Choroid plexus epithelial cell (primary cell): ENCODE results near the gene ELMO1.
A peak's percentile ranks its signal among the peaks of the same experiment; 100 is the strongest.

Experiments
- DNase-seq: peaks from one replicate; pipeline ENCODE4 v3.0.0-alpha.2; 2010; ENCODE audit warnings: low read depth
- H3K4me3 ChIP-seq: 2 replicates; pipeline ENCODE4 v1.5.1; 2011; ENCODE audit warnings: low read depth, mild to moderate bottlenecking, control low read depth, low read length, moderate library complexity
- TF ChIP-seq, protein P1 (sequence below): conservative IDR thresholded peaks from 2 replicates; pipeline ENCODE4 v1.5.1; 2011; ENCODE audit warnings: low read depth, mild to moderate bottlenecking, control low read depth, inconsistent platforms, low read length, moderate library complexity

Gene ELMO1

DNA sequence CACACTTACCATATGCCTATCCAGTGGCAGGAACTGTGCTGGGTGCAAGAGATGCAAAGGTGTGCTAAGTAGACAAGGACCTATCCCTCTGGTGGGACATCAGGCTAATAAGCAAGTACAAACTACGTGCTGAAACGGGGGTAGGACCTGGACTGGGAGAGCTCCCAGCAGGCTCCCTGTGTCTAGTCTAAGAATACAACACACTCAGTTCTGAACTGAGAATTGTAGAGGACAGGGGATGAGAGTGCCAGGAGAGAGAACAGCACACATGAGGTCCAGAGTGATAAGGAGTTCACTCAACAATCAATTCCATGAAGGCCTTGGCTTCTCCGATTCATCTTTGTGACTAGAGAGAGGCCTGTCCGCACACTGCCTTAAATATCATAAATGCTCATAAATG, 253.7 kb downstream of the ELMO1 start:
- no peak overlapping the region for H3K4me3 ChIP-seq
- DNase-seq: no peak
- TF ChIP-seq, protein P1, sequence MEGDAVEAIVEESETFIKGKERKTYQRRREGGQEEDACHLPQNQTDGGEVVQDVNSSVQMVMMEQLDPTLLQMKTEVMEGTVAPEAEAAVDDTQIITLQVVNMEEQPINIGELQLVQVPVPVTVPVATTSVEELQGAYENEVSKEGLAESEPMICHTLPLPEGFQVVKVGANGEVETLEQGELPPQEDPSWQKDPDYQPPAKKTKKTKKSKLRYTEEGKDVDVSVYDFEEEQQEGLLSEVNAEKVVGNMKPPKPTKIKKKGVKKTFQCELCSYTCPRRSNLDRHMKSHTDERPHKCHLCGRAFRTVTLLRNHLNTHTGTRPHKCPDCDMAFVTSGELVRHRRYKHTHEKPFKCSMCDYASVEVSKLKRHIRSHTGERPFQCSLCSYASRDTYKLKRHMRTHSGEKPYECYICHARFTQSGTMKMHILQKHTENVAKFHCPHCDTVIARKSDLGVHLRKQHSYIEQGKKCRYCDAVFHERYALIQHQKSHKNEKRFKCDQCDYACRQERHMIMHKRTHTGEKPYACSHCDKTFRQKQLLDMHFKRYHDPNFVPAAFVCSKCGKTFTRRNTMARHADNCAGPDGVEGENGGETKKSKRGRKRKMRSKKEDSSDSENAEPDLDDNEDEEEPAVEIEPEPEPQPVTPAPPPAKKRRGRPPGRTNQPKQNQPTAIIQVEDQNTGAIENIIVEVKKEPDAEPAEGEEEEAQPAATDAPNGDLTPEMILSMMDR: no peak

DNA sequence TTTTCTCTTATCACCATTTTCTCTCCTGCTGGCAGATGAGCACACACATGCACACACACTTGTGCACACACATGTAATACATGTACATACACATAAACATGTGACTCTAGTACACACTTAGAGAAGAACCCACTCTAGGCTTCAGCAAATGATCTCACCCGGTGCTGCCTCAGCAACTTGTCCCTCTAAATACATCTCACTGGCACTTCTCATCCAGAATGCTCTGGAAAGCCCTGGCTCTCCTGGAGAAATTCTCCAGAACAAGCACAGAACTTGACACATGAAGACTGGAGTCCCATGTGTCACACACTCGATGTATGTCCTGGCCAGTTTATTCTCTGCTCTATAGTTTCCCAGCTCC, 254.9 kb downstream of the ELMO1 start:
- no peak for DNase-seq
- TF ChIP-seq, protein P1: no peak
- no peak overlapping the region for H3K4me3 ChIP-seq

DNA sequence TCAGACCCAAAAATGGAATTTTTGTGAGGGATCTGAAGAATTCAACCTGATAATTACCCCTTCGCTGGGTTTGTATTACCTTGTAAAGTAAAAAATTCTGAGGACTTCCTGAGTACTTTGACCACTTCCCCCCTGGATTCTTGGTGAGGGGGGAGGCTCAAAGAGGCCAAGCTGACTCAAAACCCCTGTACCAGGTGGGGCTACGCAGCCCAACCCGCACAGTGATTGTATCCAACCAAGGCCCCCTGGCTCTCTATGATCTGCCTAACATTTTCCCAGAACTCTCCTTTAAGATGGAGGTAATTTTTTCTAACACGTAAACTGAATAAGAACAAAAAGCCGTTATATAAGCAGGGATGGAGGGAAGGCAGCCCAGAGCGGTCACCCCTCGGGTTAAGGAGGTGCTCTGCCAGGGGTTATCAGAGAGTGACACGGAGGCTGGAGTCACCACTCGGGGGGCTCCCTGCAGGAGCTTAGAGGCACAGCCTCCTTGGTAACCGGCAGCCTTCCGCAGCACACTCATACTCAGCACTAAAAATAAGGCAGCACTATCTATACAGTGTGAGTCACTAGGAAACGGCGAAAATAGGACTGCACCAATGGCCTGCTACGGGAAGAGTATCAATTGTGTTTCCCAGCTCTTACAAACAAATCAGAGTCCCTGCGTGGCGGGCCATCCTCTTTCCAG, 255.4 kb downstream of the ELMO1 start:
- TF ChIP-seq, protein P1: no peak
- peak; percentile 48 for DNase-seq
- peak overlapping the region; percentile 41 for H3K4me3 ChIP-seq

DNA sequence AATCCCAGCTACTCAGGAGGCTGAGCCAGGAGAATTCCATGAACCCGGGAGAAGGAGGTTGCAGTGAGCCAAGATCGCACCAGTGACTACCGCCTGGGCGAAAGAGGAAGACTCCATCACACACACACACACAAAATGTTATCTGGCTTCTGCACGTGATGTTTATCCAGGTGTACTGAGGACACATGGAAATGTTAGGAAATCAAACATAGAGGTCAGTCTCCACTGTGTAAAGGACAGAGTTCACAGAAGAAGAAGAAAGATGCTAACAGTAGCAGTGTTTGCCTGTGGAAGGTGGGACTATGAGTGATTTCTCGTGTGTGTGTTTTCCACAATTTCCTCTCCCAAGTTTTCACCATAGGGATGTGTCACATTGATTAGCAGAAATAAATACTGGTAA, 256.9 kb downstream of the ELMO1 start:
- no peak overlapping the region for H3K4me3 ChIP-seq
- DNase-seq: no peak
- TF ChIP-seq, protein P1: no peak

DNA sequence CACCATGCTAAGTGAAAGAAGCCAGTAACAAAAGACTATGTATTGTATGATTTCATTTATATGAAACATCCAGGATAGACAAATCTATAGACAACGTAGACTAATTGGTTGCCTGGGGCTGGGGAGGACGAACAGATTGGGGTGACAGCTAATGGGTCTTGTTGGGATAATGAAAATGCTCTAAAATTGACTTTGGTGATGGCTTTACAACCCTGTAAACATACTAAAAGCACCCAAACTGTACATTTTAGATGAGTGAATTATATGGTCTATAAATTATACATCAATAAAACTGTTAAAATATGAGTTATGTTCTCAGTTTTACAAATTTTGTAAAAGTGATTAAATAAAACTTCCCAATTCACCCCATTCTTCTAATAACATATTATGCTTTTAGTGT, 261.5 kb downstream of the ELMO1 start:
- TF ChIP-seq, protein P1: no peak
- H3K4me3 ChIP-seq: no peak overlapping the region
- no peak for DNase-seq

DNA sequence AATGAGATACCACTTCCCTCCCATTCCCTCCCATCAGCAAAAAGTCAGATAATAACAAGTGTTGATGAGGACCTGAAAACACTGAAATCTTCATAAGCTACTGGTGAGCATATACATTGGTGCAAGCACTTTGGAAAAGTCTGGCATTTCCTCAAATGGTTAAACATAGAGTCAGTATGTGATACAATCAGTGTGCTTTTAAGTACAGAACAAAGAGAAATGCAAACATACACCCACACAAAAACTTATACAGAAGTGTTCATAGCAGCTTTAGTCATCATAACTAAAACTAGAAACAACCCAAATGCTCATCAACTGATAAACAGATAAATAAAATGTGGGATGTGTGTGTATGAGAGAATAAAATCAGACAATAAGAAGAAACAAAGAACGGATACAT, 261.9 kb downstream of the ELMO1 start:
- TF ChIP-seq, protein P1: no peak
- no peak overlapping the region for H3K4me3 ChIP-seq
- no peak for DNase-seq

DNA sequence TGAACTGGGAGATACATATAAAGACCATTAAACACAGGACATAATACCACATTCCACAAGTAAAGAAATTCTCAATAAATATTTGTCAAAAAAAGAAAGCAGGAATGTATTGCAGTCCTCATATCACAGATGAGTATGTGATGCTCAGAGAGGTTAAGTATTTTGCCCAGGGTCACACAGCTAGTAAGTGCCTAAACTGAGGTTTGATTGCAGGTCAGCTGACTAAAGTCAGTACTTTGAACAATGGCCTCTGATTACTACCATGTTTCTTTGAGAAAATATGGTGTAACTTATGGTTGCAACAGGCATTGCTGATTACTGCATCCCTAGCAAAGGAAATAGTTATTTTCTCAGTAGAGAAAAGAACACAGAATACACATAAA, 267.1 kb downstream of the ELMO1 start:
- TF ChIP-seq, protein P1: no peak
- no peak overlapping the region for H3K4me3 ChIP-seq
- no peak for DNase-seq
